Gastroesophageal sphincter (tissue), 4 donors: ENCODE measurements around the gene TMEM120B. TPM values are rescaled to one million over a fixed set of nuclear protein-coding genes. Genes with fewer than 3 reads are reported as not detected.
A peak's percentile ranks its signal among the peaks of the same experiment; 100 is the strongest.

ENCODE experiments used
- ATAC-seq: fragments of 150-250 bp; one replicate; pipeline ENCODE4 v1.9.1; 2016; ENCODE audit warnings: mild to moderate bottlenecking, moderate library complexity
- H3K27ac ChIP-seq, 4 donors: fragments of 200-600 bp; sonication (generic) in 3 of 4; 1 replicate in 3 of 4; 2 replicates in 1 of 4; pipeline ENCODE4 v1.5.1; 2016 to 2019
- H3K27me3 ChIP-seq: fragments of 200-600 bp; sonication (generic); one replicate; pipeline ENCODE4 v1.5.1; 2019
- H3K36me3 ChIP-seq, 2 donors: fragments of 200-600 bp; sonication (generic); one replicate each; pipeline ENCODE4 v1.5.1; 2019; ENCODE audit warnings: control low read depth in 1 of 2
- H3K4me1 ChIP-seq, 3 donors: fragments of 200-600 bp; sonication (generic); 1 replicate in 2 of 3; 2 replicates in 1 of 3; pipeline ENCODE4 v1.5.1; 2016 to 2019; ENCODE audit warnings: control low read depth in 2 of 3
- H3K4me3 ChIP-seq, 2 donors: fragments of 200-600 bp; sonication (generic); one replicate each; pipeline ENCODE4 v1.5.1; 2019; ENCODE audit warnings: mild to moderate bottlenecking in 1 of 2, moderate library complexity in 1 of 2
- H3K9me3 ChIP-seq, 3 donors: fragments of 200-600 bp; sonication (generic); one replicate each; pipeline ENCODE4 v1.5.1; 2017 to 2019; ENCODE audit warnings: control low read depth in 2 of 3
- EP300 ChIP-seq: sonication (generic); formaldehyde crosslinking; IDR thresholded peaks from one replicate; pipeline ENCODE4 v1.6.1; 2017; ENCODE audit warnings: antibody characterized with exemption, mild to moderate bottlenecking
- POLR2A ChIP-seq, 2 donors: fragments of 450-650 bp; IDR thresholded peaks; one replicate each; pipeline ENCODE4 v1.6.1; 2017; ENCODE audit warnings: antibody characterized with exemption in 2 of 2, mild to moderate bottlenecking in 2 of 2, moderate library complexity in 1 of 2
- POLR2AphosphoS5 ChIP-seq: sonication (generic); formaldehyde crosslinking; IDR thresholded peaks from one replicate; pipeline ENCODE4 v1.6.1; 2017; ENCODE audit warnings: antibody characterized with exemption
- WGBS, 2 donors: methylation state at CpG; one replicate each; pipeline ENCODE4 v1.1.5; 2018; ENCODE audit warnings: low coverage in 1 of 2; 5-methylcytosine and 5-hydroxymethylcytosine counted together
- total RNA-seq, 4 donors: library from RNA; depleted of rRNA; stranded (reverse); fragments of >200 nt; gene quantifications; one replicate each; pipeline ENCODE4 v1.1.0, GENCODE V29; 2016
- TF ChIP-seq, protein P1 (sequence below), 4 experiments: fragments of 200-600 bp in 2 of 4; fragments of 450-650 bp in 2 of 4; sonication (generic) in 1 of 4; IDR thresholded peaks; one replicate each; pipeline ENCODE4 v1.5.1; 2017 to 2019; ENCODE audit warnings: antibody characterized with exemption in 4 of 4, mild to moderate bottlenecking in 2 of 4, moderate library complexity in 2 of 4

Gene TMEM120B
- total RNA-seq, 4 donors from 2014 or later: 4.2 to 14.3 (median 9.9) TPM

DNA sequence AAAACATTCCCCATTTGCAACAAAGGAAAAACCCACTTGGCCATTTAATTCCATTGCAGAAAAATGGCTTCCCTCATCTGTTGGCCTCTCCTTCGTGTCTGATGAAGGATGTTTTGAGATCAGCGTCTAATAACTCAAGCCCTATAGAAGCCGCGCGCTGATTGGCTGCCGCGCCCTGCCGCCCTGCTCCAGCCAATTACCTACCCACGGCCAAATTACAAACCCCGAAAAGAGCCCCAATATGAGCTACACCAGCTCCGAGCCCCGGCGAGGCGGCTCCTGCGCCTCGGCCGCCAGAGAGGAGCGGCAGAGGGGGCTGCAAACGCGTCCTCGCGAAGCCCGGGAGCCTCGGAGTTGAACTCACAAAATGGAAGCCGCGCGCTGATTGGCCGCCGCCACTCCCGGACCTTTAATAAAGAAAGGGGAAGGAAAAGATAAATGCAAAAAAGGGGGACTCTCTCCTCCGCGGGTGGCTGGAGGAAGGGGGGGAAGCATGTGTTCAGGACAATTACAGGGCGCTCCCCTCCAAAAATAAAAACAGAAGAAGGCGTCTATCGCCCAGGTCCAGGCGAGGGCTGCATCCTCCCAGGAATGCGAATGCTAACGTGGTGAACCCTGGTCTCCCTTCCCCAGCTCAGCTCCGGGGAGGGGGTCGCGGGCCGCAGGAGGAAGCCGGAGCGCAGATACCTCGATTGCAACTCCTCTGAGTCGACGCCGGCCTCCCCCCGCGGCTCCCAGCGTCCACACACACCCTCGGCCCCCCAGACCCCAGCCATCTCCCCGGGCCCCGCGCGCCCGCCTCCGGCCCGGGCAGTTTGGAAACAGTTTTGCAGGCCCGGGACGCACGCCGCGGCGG, 90.5 kb downstream of the TMEM120B start:
- no peak for TF ChIP-seq EP300
- peak; percentile 99 for TF ChIP-seq POLR2AphosphoS5
- peak; percentile 94 to 96 for TF ChIP-seq POLR2A (IDR thresholded peaks at IDR 0.05)
- TF ChIP-seq, protein P1, sequence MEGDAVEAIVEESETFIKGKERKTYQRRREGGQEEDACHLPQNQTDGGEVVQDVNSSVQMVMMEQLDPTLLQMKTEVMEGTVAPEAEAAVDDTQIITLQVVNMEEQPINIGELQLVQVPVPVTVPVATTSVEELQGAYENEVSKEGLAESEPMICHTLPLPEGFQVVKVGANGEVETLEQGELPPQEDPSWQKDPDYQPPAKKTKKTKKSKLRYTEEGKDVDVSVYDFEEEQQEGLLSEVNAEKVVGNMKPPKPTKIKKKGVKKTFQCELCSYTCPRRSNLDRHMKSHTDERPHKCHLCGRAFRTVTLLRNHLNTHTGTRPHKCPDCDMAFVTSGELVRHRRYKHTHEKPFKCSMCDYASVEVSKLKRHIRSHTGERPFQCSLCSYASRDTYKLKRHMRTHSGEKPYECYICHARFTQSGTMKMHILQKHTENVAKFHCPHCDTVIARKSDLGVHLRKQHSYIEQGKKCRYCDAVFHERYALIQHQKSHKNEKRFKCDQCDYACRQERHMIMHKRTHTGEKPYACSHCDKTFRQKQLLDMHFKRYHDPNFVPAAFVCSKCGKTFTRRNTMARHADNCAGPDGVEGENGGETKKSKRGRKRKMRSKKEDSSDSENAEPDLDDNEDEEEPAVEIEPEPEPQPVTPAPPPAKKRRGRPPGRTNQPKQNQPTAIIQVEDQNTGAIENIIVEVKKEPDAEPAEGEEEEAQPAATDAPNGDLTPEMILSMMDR (IDR thresholded peaks at IDR 0.05): no peak
- H3K4me3 ChIP-seq: peak overlapping the region; percentile 85
- peaks cover 0 to 13% of the 10 kb centered on the region in 2 donors for H3K36me3 ChIP-seq
- peak overlapping the region; percentile 100 for H3K27ac ChIP-seq
- peak; percentile 59 for ATAC-seq
- no peaks in the 10 kb centered on the region for H3K27me3 ChIP-seq
- H3K9me3 ChIP-seq: no peaks in the 10 kb centered on the region
- peaks cover 0 to 62% (median 28%) of the 10 kb centered on the region in 3 donors for H3K4me1 ChIP-seq
- 0 to 1% methylated on average over 7 to 23 of the region's 65 CpGs for WGBS, 2 donors

DNA sequence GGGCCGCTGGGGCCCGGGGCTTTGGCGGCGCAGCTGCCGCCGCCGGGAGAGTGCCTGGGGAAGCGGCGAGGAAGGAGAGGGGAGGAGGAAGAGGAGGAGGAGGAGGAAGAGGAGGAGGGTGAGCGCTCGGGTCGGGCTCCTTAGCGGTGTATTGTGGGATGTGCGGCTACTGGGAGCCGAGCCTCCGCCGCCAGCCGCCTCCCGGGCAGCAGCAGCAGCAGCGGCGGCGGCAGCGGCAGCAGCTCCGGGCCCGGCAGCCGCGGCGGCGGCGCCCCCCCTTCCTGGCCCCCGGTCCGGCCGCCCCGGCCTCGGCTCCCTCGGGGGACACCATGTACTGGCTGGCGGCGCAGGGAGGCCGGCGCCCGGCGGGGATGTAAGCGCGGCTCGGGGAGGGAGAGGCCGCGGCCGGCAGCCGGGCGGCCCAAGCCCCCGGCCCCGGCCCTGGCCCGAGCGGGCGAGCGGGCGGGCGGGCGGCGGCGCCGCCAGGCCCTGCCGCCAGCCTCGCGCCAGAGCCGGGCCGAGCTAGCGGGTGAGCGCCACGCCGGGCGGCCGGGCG, 91.4 kb downstream of the TMEM120B start, which contains the start of gene SETD1B:
Gene SETD1B (plus strand): TSS at position 149 of the 556 bp plus-strand sequence. CDS start 729 bp downstream, outside the sequence.
- Histone ChIP-seq H3K27me3 (no peaks in the 10 kb centered on the region), H3K4me1 (peaks cover 0 to 60% (median 20%) of the 10 kb centered on the region in 3 donors), H3K9me3 (no peaks in the 10 kb centered on the region), H3K36me3 (peaks cover 0 to 22% of the 10 kb centered on the region in 2 donors), H3K27ac (peak within 1 kb of the TSS; percentile 100), H3K4me3 (peak within 1 kb of the TSS; percentile 85)
- TF ChIP-seq POLR2A (IDR thresholded peaks at IDR 0.05): peak in 1 of 2 donors; percentile 52
- TF ChIP-seq, protein P1 (IDR thresholded peaks at IDR 0.05): peak in 1 of 4 experiments; percentile 14
- no peak for TF ChIP-seq POLR2AphosphoS5
- TF ChIP-seq EP300: no peak
- ATAC-seq: no peak
- WGBS, 2 donors: 0% methylated on average over 9 of the region's 74 CpGs; no CpG with 5 or more reads in 1 of the 2 donors

DNA sequence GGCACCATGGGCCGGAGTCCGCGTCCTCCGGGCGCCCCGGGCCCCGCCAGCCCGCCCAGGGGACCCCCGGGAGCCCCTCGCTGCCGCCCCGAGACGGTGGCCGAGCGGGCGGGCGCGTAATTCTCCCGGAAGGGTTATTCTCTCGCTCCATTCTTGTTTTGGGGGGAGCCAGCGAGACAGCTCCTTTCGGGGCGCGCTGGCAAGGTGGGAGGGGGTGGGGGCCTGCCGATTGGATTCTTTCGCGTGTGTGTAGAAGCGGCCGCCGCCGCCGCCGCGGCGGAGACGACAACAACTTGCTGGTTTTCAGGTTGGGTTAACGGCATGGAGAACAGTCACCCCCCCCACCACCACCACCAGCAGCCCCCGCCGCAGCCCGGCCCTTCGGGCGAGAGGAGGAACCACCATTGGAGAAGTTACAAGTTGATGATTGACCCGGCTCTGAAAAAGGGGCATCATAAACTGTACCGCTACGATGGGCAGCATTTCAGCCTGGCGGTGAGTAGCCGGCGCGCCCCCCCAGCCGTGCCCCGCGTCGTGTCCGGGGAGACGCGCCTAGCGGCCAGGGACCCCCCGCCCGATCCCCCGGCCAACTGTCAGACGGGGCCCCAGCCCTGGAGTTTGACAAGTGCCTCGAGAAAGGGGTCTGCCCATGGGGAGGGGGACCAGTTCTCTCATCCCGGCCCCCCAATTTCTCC, 92.0 kb downstream of the TMEM120B start:
- H3K4me3 ChIP-seq: peak overlapping the region; percentile 85
- peaks cover 0 to 28% of the 10 kb centered on the region in 2 donors for H3K36me3 ChIP-seq
- TF ChIP-seq, protein P1 (IDR thresholded peaks at IDR 0.05): peak in 1 of 4 experiments; percentile 7
- no peak for TF ChIP-seq POLR2A (IDR thresholded peaks at IDR 0.05)
- no CpG with 5 or more reads among the region's 63 CpGs for WGBS, 2 donors
- no peak for ATAC-seq
- peak overlapping the region; percentile 100 for H3K27ac ChIP-seq
- H3K27me3 ChIP-seq: no peaks in the 10 kb centered on the region
- H3K9me3 ChIP-seq: no peaks in the 10 kb centered on the region
- H3K4me1 ChIP-seq: peaks cover 0 to 54% (median 16%) of the 10 kb centered on the region in 3 donors

DNA sequence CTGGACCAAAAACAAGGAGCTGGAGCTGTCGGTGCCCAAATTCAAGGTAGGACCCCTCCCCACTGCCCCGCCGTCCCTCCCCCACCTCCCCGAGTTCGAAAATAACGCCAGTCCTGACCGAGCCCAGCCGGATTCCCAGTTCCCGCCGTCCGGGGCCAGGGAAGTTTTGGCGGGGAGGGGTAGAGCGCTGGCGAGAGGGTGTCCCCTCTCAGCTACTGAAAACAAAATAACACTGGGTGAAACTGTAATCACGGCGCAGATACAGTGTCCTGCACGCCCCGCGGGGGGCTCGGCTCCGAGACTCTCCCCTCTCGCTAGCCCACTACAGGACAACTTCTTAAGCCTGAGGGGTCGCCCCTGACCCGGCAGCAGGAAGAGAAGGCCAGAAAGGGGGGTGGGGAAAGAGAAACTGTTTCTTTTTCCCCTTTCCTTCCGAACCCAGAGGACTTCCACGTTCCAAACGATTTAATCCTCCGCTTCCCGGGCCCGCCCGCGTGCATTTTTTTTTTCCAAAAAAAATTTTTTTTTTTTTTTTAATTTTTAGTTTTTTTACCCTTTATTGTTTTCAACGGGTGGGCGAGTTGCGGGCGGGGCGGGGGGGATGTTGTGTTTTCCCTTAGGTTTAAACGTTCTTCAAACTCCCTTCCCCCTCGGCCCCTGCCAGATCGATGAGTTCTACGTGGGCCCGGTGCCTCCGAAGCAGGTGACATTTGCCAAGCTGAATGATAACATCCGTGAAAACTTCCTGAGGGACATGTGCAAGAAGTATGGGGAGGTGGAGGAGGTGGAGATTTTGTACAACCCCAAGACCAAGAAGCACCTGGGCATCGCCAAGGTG, 92.8 kb downstream of the TMEM120B start:
- H3K27ac ChIP-seq: peak overlapping the region; percentile 100
- no peaks in the 10 kb centered on the region for H3K27me3 ChIP-seq
- 0% methylated on average over 7 to 22 of the region's 45 CpGs for WGBS, 2 donors
- peaks cover 0 to 59% (median 19%) of the 10 kb centered on the region in 3 donors for H3K4me1 ChIP-seq
- no peak for ATAC-seq
- peak overlapping the region; percentile 85 for H3K4me3 ChIP-seq
- no peaks in the 10 kb centered on the region for H3K9me3 ChIP-seq
- H3K36me3 ChIP-seq: peaks cover 0 to 36% of the 10 kb centered on the region in 2 donors
- TF ChIP-seq POLR2A (IDR thresholded peaks at IDR 0.05): no peak
- TF ChIP-seq, protein P1 (IDR thresholded peaks at IDR 0.05): no peak
- no peak for TF ChIP-seq EP300
- TF ChIP-seq POLR2AphosphoS5: no peak
